Uterus (tissue), 2 donors: ENCODE data around the gene ASTN1.

Experiments used
- CTCF ChIP-seq, 4 experiments: fragments of 200-600 bp in 2 of 4; fragments of 450-650 bp in 2 of 4; sonication (generic) in 2 of 4; IDR thresholded peaks; one replicate each; pipeline ENCODE4 v1.5.1; 2016 to 2019; ENCODE audit warnings: antibody characterized with exemption in 4 of 4, mild to moderate bottlenecking in 2 of 4, moderate library complexity in 1 of 4
- POLR2A ChIP-seq, 2 donors: fragments of 450-650 bp; IDR thresholded peaks; one replicate each; pipeline ENCODE4 v1.6.1; 2016; ENCODE audit warnings: antibody characterized with exemption in 2 of 2, mild to moderate bottlenecking in 1 of 2, moderate library complexity in 1 of 2

- TF ChIP-seq CTCF (IDR thresholded peaks at IDR 0.05): no peak
- TF ChIP-seq POLR2A (IDR thresholded peaks at IDR 0.05): no peak
Measured at GRCh38 chr1:177106196-177106595, 58.3 kb downstream of the ASTN1 start.
